Erythroblast (primary cell): ENCODE measurements around the gene PRKAR1B.

Experiments
- GATA1 ChIP-seq: IDR thresholded peaks from 2 replicates; pipeline ENCODE4 v1.6.1; 2011; ENCODE audit warnings: low read depth, mild to moderate bottlenecking, control low read depth, low read length, moderate library complexity
- POLR2A ChIP-seq: IDR thresholded peaks from 2 replicates; pipeline ENCODE4 v1.6.1; 2011; ENCODE audit warnings: mild to moderate bottlenecking, low read length

DNA sequence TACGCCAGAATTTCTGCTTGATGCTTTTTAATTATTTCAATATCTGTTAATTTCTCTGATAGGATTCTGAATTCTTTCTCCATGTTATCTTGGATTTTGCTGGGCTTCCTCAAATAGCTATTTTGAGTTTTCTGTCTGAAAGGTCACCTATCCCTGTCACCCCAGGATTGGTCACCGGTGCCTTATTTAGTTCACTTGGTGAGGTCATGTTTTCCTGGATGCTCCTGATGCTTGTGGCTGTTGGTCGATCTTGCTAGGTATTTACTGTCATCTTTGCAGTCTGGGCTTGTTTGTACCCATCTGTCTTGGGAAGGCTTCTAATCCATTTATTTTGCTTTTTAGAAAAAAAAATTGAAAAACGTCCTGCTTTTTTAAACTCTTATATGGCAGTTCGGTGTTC, 11.2 kb upstream of the PRKAR1B start:
- TF ChIP-seq POLR2A (no peak), GATA1 (no peak)
